Forelimb muscle (tissue), 1 donor: ENCODE results near the gene ALDH4A1. TPM values are rescaled to one million over a fixed set of nuclear protein-coding genes. Genes with fewer than 3 reads are reported as not detected.

ENCODE experiments used
- DNase-seq: peaks from one replicate; pipeline ENCODE4 v3.0.0-alpha.2; 2013; ENCODE audit warnings: low read depth
- polyA plus RNA-seq: library from polyadenylated mRNA; unstranded; fragments of 120-200 nt; gene quantifications from one replicate; pipeline ENCODE4 v1.2.1, GENCODE V29; 2013; ENCODE audit not compliant: insufficient read length

ALDH4A1 gene
- polyA plus RNA-seq, 1 donor: 11.9 TPM

- no peak for DNase-seq
Observed at GRCh38 chr1:18922848-18923755, 20.7 kb upstream of the ALDH4A1 start.

GRCh38 chr1:18922319-18922726, 20.0 kb upstream of the ALDH4A1 start:
- DNase-seq: peak; percentile 93

GRCh38 chr1:18921516-18922251, 19.3 kb upstream of the ALDH4A1 start:
- DNase-seq: no peak

GRCh38 chr1:18920931-18921330, 18.6 kb upstream of the ALDH4A1 start:
- no peak for DNase-seq

GRCh38 chr1:18919956-18920355, 17.6 kb upstream of the ALDH4A1 start:
- no peak for DNase-seq

- DNase-seq: no peak
Observed at GRCh38 chr1:18919197-18919905, 17.0 kb upstream of the ALDH4A1 start.

GRCh38 chr1:18918417-18918816, 16.1 kb upstream of the ALDH4A1 start:
- no peak for DNase-seq

- DNase-seq: no peak
Observed at GRCh38 chr1:18917071-18917799, 14.9 kb upstream of the ALDH4A1 start.

- DNase-seq: no peak
Observed at GRCh38 chr1:18915341-18915740, 13.0 kb upstream of the ALDH4A1 start.

- no peak for DNase-seq
Observed at GRCh38 chr1:18913065-18913835, 10.9 kb upstream of the ALDH4A1 start.

GRCh38 chr1:18912550-18912949, 10.2 kb upstream of the ALDH4A1 start:
- no peak for DNase-seq

- no peak for DNase-seq
Observed at GRCh38 chr1:18908911-18909771, 6.8 kb upstream of the ALDH4A1 start.

GRCh38 chr1:18907917-18908845, 5.8 kb upstream of the ALDH4A1 start:
- DNase-seq: no peak

GRCh38 chr1:18907021-18907916, 4.9 kb upstream of the ALDH4A1 start:
- DNase-seq: no peak

GRCh38 chr1:18903291-18903756, 969 bp upstream of the ALDH4A1 start:
- DNase-seq: no peak

- no peak for DNase-seq
Observed at GRCh38 chr1:18901952-18902522, 318 bp downstream of the ALDH4A1 start.
